ENCODE data around the gene HLA-E.

GRCh38 chr6:30542404-30542725 is 53.1 kb downstream of the HLA-E start:
- no peak for TF ChIP-seq POLR2A (IDR thresholded peaks at IDR 0.05)
- TF ChIP-seq, protein P1, sequence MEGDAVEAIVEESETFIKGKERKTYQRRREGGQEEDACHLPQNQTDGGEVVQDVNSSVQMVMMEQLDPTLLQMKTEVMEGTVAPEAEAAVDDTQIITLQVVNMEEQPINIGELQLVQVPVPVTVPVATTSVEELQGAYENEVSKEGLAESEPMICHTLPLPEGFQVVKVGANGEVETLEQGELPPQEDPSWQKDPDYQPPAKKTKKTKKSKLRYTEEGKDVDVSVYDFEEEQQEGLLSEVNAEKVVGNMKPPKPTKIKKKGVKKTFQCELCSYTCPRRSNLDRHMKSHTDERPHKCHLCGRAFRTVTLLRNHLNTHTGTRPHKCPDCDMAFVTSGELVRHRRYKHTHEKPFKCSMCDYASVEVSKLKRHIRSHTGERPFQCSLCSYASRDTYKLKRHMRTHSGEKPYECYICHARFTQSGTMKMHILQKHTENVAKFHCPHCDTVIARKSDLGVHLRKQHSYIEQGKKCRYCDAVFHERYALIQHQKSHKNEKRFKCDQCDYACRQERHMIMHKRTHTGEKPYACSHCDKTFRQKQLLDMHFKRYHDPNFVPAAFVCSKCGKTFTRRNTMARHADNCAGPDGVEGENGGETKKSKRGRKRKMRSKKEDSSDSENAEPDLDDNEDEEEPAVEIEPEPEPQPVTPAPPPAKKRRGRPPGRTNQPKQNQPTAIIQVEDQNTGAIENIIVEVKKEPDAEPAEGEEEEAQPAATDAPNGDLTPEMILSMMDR (IDR thresholded peaks at IDR 0.05) = no peak
- no peak for TF ChIP-seq POLR2AphosphoS5 (IDR thresholded peaks at IDR 0.05)

Data from suprapubic skin (tissue), 4 donors.